CD4-positive, alpha-beta T cell treated with Interleukin-1 beta for 1 hour (primary cell): Measurements from ENCODE around the gene PTK7.

ENCODE experiments used
- DNase-seq, 2 donors: peaks; one replicate each; pipeline ENCODE4 v3.0.0-alpha.2; 2020 to 2022

The PTK7 gene

GRCh38 chr6:43180985-43181384, 104.9 kb downstream of the PTK7 start:
- DNase-seq: no peak

GRCh38 chr6:43181621-43181941, 105.5 kb downstream of the PTK7 start:
- no peak for DNase-seq

GRCh38 chr6:43181942-43182860, 106.1 kb downstream of the PTK7 start, which contains the start of gene CUL9:
Gene CUL9 (plus strand): TSS chr6:43182196. CDS start chr6:43184311, 2,115 bp downstream.
- DNase-seq: peak; percentile 83

DNA sequence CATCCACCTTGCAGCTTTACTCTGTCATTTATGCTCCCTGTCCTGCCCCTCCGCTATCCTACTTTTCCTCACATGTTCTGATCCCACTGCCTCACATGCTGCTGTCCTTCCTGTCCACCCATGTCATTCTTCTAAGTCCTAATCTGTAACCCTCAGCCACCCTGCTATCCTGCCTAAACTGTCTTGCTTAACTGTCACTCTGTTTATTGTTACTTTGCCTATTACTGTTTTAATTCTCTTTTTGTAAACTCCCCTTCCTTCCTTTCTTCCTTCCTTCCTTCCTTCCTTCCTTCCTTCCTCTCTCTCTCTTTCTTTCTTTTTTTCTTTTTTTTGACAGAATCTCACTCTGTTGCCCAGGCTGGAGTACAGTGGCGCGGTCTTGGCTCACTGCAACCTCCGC, 107.3 kb downstream of the PTK7 start:
- DNase-seq: no peak

DNA sequence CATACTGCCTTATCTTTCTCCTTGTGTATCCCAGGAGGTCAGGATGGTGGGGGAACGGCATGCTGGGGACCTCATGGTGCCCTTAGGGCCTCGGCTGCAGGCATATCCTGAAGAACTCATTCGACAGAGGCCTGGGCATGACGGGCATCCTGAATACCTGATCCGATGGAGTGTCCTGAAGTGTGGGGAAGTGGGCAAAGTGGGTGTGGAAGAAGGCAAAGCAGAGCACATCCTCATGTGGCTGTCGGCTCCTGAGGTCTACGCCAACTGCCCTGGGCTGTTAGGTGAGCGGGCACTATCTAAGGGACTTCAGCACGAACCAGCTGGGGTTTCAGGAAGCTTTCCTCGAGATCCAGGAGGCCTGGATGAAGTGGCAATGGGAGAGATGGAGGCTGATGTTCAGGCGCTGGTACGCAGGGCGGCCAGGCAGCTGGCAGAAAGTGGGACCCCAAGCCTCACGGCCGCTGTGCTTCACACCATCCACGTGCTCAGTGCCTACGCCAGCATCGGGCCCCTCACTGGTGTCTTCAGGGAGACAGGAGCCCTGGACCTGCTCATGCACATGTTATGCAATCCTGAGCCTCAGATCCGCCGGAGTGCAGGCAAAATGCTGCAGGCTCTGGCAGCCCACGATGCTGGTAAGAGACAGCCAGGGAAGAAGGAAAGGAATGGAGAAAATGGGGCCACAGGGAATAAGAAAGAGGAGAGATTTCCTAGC, 108.3 kb downstream of the PTK7 start:
- no peak for DNase-seq

DNA sequence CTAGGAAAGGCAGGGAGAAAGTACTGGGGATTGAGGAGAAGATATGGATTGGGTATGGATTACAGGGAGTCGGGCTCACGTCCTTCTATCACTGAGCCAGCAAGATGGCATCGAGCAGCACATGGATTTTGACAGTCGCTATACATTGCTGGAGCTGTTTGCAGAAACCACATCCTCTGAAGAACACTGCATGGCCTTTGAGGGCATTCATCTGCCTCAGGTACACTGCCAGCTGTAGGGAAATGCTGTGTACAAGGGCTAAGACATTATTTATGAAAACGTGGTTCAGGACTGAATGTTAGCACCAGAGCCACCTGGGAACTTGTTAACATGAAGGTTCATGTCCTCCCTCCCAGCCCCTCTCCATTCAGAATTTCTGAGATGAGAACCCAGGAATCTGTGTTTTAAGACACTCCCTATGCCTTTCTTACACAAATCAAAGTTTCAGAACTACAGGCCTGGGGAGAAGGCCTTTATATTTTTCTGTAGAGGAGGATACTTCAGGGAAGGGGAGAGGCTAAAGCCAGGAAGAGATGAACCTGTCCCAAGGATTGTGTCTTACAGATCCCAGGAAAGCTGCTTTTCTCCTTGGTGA, 109.4 kb downstream of the PTK7 start:
- DNase-seq: peak; percentile 12 to 37

- no peak for DNase-seq
These were observed 109.9 kb downstream of the PTK7 start for GRCh38 chr6:43186019-43186418.

DNA sequence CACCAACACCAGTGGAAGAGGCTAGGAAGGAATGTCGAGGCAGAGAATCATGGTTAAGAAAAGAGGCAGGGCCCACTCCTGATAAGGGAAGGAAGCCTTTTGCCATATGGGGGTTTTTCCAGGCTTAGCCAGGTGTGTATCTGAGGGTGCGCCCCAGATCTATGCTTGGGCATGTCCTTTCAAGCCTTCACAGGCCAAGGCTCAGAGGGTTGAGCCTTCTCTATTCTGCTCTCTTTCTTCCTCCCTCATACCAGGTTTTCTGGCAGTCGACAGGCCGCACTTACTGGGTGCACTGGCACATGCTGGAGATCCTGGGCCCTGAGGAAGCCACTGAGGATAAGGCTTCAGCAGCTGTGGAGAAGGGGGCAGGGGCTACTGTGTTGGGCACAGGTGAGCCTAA, 110.6 kb downstream of the PTK7 start:
- no peak for DNase-seq

DNA sequence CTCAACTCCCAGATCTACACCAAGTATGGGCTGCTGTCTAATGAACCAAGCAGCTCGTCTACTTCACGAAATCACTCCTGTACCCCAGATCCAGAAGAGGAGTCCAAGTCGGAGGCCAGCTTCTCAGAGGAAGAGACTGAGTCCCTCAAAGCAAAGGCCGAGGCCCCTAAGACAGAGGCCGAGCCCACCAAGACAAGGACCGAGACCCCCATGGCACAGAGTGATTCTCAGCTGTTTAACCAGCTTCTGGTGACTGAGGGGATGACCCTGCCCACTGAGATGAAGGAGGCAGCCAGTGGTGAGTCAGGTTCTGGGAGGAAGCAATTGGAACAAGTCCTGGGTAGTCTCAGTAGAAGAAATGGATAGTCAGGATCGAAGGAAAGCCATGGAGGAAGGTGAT, 111.7 kb downstream of the PTK7 start:
- no peak for DNase-seq

- no peak for DNase-seq
These were observed 112.3 kb downstream of the PTK7 start for GRCh38 chr6:43188426-43188825.

GRCh38 chr6:43189776-43190304, 113.7 kb downstream of the PTK7 start:
- no peak for DNase-seq

- no peak for DNase-seq
These were observed 116.8 kb downstream of the PTK7 start for GRCh38 chr6:43192911-43193310.

DNA sequence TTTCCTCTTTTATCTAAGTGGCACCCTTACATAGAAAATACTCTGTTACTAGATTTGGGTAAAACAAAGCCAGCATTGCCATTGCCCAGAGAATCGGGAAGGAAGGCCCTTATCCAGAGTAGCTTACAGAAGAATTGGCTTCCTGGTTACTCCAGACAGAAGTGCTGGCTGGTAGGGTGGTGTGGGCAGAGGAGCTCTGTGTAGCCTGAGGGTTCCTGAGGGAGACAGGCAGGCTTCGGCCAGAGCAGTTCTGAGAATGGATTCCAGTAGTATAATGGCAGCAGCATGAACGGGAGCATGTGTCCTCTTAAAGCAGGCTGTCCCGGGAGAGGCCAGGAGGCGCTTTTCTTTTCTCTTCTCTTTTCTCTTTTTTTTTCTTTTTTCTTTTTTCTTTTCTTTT, 117.8 kb downstream of the PTK7 start:
- DNase-seq: no peak

GRCh38 chr6:43196337-43196736, 120.2 kb downstream of the PTK7 start:
- DNase-seq: no peak

DNA sequence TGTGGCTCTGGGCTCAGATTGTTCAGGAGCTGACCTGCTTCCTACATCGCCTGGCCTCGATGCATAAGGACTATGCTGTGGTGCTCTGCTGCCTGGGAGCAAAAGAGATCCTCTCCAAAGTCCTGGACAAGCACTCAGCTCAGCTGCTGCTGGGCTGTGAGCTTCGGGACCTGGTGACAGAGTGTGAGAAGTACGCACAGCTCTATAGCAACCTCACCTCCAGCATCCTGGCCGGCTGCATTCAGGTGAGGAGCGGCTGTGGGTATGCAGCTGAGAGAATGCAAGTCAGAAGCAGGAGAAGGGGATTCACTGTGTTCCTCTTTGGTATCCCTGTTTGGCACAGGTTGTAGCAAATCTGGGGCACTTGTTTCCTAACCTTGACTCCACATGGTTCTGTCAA, 123.8 kb downstream of the PTK7 start:
- DNase-seq: no peak

DNA sequence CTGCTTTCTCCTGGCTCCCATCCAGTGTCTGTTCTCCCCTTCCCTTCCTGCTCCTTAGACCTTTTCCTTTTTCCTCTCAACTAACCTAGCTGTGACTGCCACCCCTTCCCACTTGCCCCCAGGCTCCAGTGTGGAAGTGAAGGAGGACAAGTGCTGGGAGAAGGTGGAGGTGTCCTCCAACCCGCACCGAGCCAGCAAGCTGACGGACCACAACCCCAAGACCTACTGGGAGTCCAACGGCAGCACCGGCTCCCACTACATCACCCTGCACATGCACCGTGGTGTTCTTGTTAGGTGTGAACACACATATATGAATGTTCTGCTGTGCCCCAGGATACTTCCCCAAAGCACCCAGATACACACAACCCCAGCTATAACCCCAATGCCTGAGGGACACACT, 124.4 kb downstream of the PTK7 start:
- DNase-seq: no peak

DNA sequence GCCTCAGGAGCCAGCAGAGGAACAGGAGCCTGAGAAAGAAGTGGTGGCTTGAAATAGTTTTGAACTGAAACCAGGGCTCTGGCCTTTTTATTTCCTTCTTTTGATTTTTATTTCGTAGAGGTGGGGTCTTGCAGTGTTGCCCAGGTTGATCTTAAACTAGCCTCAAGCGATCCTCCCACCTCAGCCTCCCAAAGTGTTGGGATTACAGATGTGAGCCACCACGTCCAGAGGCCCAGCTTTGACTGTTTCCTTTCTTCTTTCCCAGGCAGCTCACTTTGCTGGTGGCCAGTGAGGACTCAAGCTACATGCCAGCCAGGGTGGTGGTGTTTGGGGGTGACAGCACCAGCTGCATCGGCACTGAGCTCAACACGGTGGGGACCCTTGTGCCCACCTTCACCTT, 126.3 kb downstream of the PTK7 start:
- no peak for DNase-seq

DNA sequence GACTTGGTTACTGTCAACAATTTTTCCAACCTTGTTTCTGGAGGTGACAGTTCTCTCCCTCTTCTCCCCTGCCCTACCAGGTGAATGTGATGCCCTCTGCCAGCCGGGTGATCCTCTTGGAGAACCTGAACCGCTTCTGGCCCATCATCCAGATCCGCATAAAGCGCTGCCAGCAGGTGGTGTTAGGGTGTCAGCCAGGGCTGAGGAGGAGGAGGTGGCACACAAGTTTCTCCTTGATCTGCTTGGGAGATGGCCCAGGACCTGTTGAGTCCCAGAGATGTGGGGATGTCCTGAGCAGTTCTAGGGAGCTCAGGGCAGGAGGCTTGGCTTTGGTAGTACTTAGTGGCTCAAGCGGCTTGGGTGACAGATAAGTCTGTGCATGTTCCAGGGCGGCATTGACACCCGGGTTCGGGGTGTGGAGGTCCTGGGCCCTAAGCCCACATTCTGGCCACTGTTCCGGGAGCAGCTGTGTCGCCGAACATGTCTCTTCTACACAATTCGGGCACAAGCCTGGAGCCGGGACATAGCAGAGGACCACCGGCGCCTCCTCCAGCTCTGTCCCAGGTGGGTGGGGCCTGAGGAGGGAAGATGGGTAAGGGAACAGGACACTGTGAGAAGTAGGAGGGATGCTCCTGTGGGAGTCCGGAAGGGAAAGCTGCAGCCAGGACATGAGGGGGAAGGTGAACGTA, 127.1 kb downstream of the PTK7 start:
- no peak for DNase-seq

- DNase-seq: no peak
These were observed 127.6 kb downstream of the PTK7 start for GRCh38 chr6:43203718-43204095.

GRCh38 chr6:43204271-43205105, 128.4 kb downstream of the PTK7 start:
- DNase-seq: no peak

- DNase-seq: no peak
These were observed 129.7 kb downstream of the PTK7 start for GRCh38 chr6:43205849-43206248.

- DNase-seq: no peak
These were observed 131.2 kb downstream of the PTK7 start for GRCh38 chr6:43207286-43207685.
